ENCODE results near the gene RFX8.
A peak's percentile ranks its signal among the peaks of the same experiment; 100 is the strongest.

Gene RFX8

DNA sequence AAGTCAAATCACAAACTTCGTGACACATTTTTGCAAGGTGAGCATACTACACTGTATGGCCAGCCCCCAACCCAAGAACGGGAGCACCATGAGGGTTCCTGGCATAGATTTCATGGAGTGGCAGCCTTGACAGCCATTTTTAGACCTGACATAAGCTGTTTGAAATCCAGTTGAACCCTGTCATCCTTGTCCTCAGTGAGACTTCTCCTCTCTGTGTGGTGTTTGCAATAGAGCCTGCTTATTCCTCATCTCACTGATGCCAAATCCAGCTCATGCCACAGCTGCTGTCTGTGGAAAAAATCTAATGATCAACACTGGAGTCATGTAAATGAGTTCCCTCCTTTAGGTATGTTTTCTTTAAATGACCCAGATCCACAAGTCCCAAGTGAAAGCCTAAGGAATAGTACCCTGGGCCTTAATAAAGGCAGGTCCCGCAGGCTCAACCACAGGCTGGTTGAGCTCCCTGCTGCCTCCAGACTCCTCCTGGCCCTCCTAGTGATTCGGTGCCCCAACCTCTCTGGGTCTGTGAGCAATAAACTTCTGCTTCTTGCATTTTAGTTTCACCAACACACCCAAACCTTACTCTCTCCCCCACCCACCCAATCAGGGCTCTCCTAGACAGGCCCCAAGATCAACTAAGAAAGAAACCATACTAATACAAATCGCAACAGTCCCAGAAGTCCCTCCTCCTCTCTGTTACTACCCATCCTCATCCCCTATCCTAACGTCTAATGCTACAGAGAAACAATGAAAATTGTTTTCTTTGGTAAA, 79.2 kb downstream of the RFX8 start:
- in situ Hi-C loops (cut with MboI; ENCODE audit: low sequenced_read_pairs, unreplicated experiment): no loop called here
- no peak for DNase-seq (ENCODE audit: low spot score)
- TF ChIP-seq, protein P1, sequence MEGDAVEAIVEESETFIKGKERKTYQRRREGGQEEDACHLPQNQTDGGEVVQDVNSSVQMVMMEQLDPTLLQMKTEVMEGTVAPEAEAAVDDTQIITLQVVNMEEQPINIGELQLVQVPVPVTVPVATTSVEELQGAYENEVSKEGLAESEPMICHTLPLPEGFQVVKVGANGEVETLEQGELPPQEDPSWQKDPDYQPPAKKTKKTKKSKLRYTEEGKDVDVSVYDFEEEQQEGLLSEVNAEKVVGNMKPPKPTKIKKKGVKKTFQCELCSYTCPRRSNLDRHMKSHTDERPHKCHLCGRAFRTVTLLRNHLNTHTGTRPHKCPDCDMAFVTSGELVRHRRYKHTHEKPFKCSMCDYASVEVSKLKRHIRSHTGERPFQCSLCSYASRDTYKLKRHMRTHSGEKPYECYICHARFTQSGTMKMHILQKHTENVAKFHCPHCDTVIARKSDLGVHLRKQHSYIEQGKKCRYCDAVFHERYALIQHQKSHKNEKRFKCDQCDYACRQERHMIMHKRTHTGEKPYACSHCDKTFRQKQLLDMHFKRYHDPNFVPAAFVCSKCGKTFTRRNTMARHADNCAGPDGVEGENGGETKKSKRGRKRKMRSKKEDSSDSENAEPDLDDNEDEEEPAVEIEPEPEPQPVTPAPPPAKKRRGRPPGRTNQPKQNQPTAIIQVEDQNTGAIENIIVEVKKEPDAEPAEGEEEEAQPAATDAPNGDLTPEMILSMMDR (IDR thresholded peaks at IDR 0.05; ENCODE audit: borderline replicate concordance, control extremely low read depth, extremely low read depth, insufficient read depth, missing control alignments): no peak

DNA sequence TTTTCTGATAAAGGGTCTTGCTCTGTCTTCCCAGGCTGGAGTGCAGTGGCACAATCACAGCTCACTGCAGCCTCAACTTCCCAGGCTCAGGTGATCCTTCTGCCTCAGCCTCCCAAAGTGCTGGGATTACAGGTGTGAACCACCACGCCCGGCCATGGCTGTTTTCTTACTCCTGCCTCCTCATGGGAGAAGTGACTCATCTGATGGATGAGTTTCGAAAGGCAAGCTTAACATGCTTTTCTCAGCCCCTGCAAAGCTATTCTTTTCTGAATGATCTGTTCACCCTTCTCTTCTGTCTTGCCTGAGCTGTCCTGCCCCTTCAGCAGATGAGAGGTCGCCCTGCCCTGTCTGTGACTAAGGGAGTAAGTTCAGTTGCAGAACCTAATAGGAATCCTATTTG, 86.7 kb downstream of the RFX8 start:
- in situ Hi-C loops (cut with MboI; ENCODE audit: low sequenced_read_pairs, unreplicated experiment): no loop called here
- DNase-seq (ENCODE audit: low spot score): no peak
- TF ChIP-seq, protein P1 (IDR thresholded peaks at IDR 0.05; ENCODE audit: borderline replicate concordance, control extremely low read depth, extremely low read depth, insufficient read depth, missing control alignments): no peak

DNA sequence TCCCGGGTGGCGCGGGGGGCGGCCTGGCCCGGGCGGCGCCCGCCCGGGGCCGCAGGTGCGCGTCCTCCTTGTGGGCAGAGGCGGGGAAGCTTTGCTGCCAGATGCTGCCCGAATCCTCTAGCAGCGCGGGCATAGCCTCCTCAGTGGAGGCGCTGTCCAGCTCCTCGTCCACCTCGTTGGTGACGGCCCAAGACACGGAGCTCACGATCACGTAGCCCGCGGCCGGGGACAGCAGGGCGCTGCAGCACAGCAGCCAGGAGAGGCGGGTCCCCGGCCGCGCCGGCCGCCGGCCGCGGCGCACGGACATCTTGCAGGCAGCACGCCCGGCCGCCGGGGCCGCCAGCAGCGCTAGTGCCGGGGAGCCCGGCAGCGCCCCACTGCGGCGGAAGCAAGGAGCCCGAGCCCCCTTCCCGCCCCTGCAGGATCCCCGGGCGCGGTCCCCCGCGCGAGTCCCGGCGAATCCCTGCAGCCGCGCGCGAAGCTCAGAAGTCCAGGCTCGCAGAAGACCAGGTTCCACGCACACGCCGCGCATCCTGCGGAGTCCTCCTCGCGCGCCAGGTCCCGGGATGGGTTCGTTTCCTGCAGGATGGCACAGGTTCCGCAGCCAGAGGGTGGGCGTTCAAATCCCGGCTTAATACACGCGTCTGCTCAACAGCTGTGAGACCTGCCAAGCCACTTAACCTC, 87.6 kb downstream of the RFX8 start, which contains the start of gene CREG2:
CREG2 (minus strand) TSS at position 353 of the 684 bp plus-strand sequence; CDS start at position 307, 46 bp downstream.
- peak; percentile 65 for DNase-seq (ENCODE audit: low spot score)
- in situ Hi-C loops (cut with MboI; ENCODE audit: low sequenced_read_pairs, unreplicated experiment): no loop called here
- TF ChIP-seq, protein P1 (IDR thresholded peaks at IDR 0.05; ENCODE audit: borderline replicate concordance, control extremely low read depth, extremely low read depth, insufficient read depth, missing control alignments): no peak

DNA sequence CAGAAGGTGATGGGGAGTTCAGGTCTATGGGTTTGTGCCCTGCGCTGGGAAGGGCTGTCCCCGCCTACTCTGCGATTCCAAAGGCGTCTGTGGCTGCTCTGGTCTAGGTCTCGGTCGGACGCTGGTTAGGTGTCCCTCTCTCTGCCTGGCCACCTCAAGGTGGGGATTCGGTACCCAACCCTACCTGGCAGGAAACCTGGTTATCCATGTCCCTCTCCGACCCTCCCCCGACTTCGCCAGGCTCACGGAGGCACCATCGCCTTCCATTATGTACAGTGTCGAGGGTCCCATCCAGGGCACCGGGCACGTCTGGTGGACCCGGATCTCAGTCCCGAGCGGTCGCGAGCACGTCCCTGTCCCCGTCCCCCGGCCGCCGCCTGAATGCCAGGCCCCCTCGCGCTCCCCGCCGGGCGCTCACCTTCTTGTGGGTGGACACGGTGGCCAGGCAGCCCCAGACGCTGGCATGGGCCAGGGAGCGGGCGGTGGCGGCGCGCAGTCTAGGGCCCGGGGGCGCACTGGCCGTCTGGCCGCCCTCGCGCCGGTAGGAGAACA, 88.2 kb downstream of the RFX8 start:
- TF ChIP-seq, protein P1 (IDR thresholded peaks at IDR 0.05; ENCODE audit: borderline replicate concordance, control extremely low read depth, extremely low read depth, insufficient read depth, missing control alignments): no peak
- in situ Hi-C loops (cut with MboI; ENCODE audit: low sequenced_read_pairs, unreplicated experiment): no loop called here
- DNase-seq (ENCODE audit: low spot score): no peak

DNA sequence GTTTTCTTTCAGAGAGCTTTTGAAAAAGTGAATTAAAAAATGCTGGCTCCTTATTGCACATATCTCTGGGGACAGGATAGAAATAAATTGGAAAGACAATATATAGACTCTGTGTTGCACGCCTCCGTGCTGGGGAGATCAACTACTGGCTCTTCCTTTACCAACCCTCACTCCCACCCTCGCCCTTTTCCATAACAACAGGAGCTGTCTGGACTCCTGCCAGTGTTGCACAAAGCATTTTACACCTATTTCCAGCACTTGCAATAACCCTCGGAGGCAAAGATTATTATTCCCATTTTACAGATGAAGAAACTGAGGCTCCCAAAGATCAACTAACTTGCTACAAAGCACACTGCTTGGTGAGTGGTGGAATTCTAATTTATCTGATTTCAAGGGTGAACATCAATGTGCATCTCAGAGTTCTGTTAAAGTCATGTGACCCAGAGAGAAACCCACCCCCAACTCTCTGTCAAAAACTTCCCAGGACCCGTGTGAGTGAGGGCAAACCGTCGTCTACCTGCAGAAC, 91.8 kb downstream of the RFX8 start:
- no peak for DNase-seq (ENCODE audit: low spot score)
- in situ Hi-C loops (cut with MboI; ENCODE audit: low sequenced_read_pairs, unreplicated experiment): no loop called here
- TF ChIP-seq, protein P1 (IDR thresholded peaks at IDR 0.05; ENCODE audit: borderline replicate concordance, control extremely low read depth, extremely low read depth, insufficient read depth, missing control alignments): no peak

DNA sequence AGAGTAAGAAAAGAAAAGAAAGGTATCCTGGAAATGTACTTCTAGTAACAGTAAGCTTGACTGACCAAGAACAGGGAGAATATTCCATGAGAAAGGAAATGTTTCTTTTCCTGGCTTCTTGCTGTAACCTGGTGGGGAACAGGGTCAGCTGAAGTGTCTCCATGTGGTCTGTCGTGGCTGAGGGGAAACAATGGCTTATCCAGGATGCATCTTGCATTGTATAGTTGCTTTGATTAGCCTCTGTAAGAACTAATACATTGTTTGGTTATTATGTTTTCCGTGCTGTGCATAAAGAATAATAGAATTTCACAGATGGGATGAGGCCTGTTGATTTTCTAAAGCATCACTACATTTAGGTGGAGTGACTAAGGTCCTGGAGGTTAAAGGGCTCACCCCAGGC, 92.5 kb downstream of the RFX8 start:
- in situ Hi-C loops (cut with MboI; ENCODE audit: low sequenced_read_pairs, unreplicated experiment): no loop called here
- TF ChIP-seq, protein P1 (IDR thresholded peaks at IDR 0.05; ENCODE audit: borderline replicate concordance, control extremely low read depth, extremely low read depth, insufficient read depth, missing control alignments): no peak
- DNase-seq (ENCODE audit: low spot score): no peak
